Transverse colon (tissue), 4 donors: ENCODE data around the gene GABPB1.
"Not testable (repeated sequence)": the region's sequence is repeated elsewhere in the genome, so short reads cannot be mapped to it uniquely, and the experiment has no call there.

Experiments
- EP300 ChIP-seq: sonication (generic); formaldehyde crosslinking; IDR thresholded peaks from one replicate; pipeline ENCODE4 v1.6.1; 2017; ENCODE audit warnings: antibody characterized with exemption, low read depth
- POLR2A ChIP-seq: fragments of 450-650 bp; IDR thresholded peaks from one replicate; pipeline ENCODE4 v1.6.1; 2016; ENCODE audit warnings: antibody characterized with exemption, mild to moderate bottlenecking, moderate library complexity
- POLR2AphosphoS5 ChIP-seq, 3 donors: sonication (generic); formaldehyde crosslinking; IDR thresholded peaks; one replicate each; pipeline ENCODE4 v1.6.1; 2016; ENCODE audit warnings: antibody characterized with exemption in 3 of 3
- TF ChIP-seq, protein P1 (sequence below), 5 experiments: fragments of 200-600 bp in 3 of 5; fragments of 450-650 bp in 2 of 5; sonication (generic) in 3 of 5; IDR thresholded peaks; 1 replicate in 2 of 5; 2 replicates in 3 of 5; pipeline ENCODE4 v1.5.1; 2016 to 2017; ENCODE audit warnings: antibody characterized with exemption in 5 of 5, inconsistent platforms in 3 of 5, mild to moderate bottlenecking in 2 of 5, moderate library complexity in 1 of 5

DNA sequence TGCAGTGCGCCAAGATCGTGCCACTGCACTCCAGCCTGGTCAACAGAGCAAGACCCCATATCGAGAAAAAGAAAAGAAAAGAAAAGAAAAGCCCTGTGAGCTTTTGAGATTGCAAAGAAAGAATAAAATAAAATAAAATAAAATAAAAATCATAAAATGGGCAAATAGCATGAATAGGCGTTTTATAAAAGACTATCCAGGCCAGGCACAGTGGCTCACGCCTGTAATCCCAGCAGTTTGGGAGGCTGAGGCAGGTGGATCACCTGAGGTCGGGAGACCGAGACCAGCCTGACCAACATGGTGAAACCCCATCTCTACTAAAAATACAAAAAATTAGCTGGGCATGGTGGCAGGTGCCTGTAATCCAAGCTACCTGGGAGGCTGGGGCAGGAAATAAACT lies 24.4 kb upstream of the GABPB1 start:
- TF ChIP-seq, protein P1, sequence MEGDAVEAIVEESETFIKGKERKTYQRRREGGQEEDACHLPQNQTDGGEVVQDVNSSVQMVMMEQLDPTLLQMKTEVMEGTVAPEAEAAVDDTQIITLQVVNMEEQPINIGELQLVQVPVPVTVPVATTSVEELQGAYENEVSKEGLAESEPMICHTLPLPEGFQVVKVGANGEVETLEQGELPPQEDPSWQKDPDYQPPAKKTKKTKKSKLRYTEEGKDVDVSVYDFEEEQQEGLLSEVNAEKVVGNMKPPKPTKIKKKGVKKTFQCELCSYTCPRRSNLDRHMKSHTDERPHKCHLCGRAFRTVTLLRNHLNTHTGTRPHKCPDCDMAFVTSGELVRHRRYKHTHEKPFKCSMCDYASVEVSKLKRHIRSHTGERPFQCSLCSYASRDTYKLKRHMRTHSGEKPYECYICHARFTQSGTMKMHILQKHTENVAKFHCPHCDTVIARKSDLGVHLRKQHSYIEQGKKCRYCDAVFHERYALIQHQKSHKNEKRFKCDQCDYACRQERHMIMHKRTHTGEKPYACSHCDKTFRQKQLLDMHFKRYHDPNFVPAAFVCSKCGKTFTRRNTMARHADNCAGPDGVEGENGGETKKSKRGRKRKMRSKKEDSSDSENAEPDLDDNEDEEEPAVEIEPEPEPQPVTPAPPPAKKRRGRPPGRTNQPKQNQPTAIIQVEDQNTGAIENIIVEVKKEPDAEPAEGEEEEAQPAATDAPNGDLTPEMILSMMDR (IDR thresholded peaks at IDR 0.05): not testable (repeated sequence)
- not testable (repeated sequence) for TF ChIP-seq POLR2A; EP300; POLR2AphosphoS5 (IDR thresholded peaks at IDR 0.05)
